Kidney (tissue), 14 donors: Measurements from ENCODE around the gene ALPK1. TPM values are rescaled to one million over a fixed set of nuclear protein-coding genes. Genes with fewer than 3 reads are reported as not detected.

Experiments used
- DNase-seq, 5 donors: peaks; one replicate each; pipeline ENCODE4 v3.0.0-alpha.2; 2013 to 2020
- FAIRE-seq: peaks from 2 replicates; lab custom pipeline; 2012; peaks lifted over from hg19 to GRCh38; lab: Jason Lieb, UNC
- H3K27ac ChIP-seq, 2 donors: one replicate each; pipeline ENCODE4 v1.7.0; 2013; ENCODE audit warnings: low read depth in 2 of 2, low read length in 2 of 2, inconsistent platforms in 1 of 2
- H3K27me3 ChIP-seq: one replicate; pipeline ENCODE4 v1.7.1; 2013; ENCODE audit warnings: low read length, inconsistent platforms; ENCODE audit not compliant: control insufficient read depth, insufficient read depth
- H3K36me3 ChIP-seq, 3 donors: one replicate each; pipeline versions ENCODE4 v1.7.0 to v1.7.1; 2013; ENCODE audit warnings: low read length in 3 of 3, control low read depth in 1 of 3, inconsistent platforms in 1 of 3; ENCODE audit not compliant: insufficient read depth in 3 of 3, control insufficient read depth in 2 of 3
- H3K4me1 ChIP-seq, 3 donors: one replicate each; pipeline versions ENCODE4 v1.7.0 to v1.7.1; 2013; ENCODE audit warnings: low read length in 3 of 3, inconsistent platforms in 1 of 3, low read depth in 1 of 3; ENCODE audit not compliant: control insufficient read depth in 2 of 3, insufficient read depth in 2 of 3
- H3K4me3 ChIP-seq, 3 donors: one replicate each; pipeline versions ENCODE4 v1.7.0 to v1.8.1; 2013; ENCODE audit warnings: low read length in 3 of 3, control low read depth in 1 of 3, inconsistent platforms in 1 of 3
- H3K9ac ChIP-seq, 3 donors: one replicate each; pipeline versions ENCODE4 v1.7.0 to v1.7.1; 2013; ENCODE audit warnings: low read length in 3 of 3, control low read depth in 1 of 3, inconsistent platforms in 1 of 3
- H3K9me3 ChIP-seq, 3 donors: one replicate each; pipeline versions ENCODE4 v1.7.0 to v1.7.1; 2013; ENCODE audit warnings: low read length in 3 of 3, control low read depth in 1 of 3, inconsistent platforms in 1 of 3; ENCODE audit not compliant: control insufficient read depth in 2 of 3, insufficient read depth in 1 of 3
- intact Hi-C: fragments of 100-400 bp; cut with DNase I; formaldehyde crosslinking; loops from one replicate; pipeline ENCODE4 v1.11.1; 2022
- polyA plus RNA-seq: library from polyadenylated mRNA; stranded (reverse); fragments of 350-450 nt; fragmentation: Illumina TruSeq; extraction: RNeasy Lipid Tissue Mini Kit (QIAGEN cat#74804); gene quantifications from one replicate; pipeline ENCODE4 v1.2.3, GENCODE V29; 2014; ENCODE audit warnings: low read depth, low replicate concordance; ENCODE audit not compliant: insufficient read depth
- total RNA-seq: library from RNA; stranded (reverse); fragmentation: NEBNext Ultra II Directional; extraction: Animal tissue kit (Norgen Biotek cat#: 25700); gene quantifications from one replicate; pipeline ENCODE4 v1.2.1, GENCODE V29; 2021
- TF ChIP-seq, protein P1 (sequence below): IDR thresholded peaks from 3 replicates; pipeline ENCODE4 v1.5.1; 2012; ENCODE audit warnings: mild to moderate bottlenecking, moderate library complexity, borderline replicate concordance; ENCODE audit not compliant: insufficient read depth; ENCODE audit errors: extremely low read depth
- donor health status: control.
- donor health status: control.
- donor health status: control.
- donor health status: control.
- donor health status: control.
- donor health status: DM: yes; HTN: yes; CAD: no.
- donor health status: Normal renal cell carcinoma (clear cell type).

Gene ALPK1
- total and polyA plus RNA-seq, 2 donors from 2014 or later, result 5.9 to 33.5 TPM

DNA sequence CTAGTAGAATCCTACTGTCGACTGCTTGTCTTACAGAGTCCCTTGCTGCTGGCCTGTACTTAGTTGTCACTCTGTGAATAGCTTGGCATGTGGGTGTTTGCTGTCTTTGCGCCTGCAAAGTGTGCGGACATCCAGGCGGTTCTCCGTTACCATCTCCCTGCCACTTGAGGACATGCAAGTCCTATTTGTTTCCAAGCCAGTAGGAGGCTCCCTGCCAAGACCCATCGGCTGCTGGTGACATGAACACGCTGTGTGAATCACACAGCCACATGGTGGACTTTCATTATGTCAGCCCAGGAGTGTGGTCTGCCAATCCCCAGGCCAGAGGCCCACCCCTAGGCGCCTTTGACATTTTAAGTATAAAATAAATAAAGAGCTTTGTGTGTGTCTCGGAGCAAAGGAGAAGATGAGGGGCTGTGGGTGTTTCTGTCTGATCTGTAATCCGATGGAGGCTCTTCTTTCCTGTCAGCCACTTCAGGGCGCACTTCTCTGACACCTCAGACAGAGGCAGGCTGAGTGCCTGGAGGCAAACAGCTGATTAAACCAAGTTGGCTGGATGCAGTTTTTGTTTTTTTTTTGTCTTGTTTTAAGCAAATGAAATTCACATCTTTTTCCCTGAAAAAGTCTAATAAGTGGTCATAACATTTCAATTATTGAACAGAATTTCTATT is 51.5 kb downstream of the ALPK1 start:
- H3K36me3 ChIP-seq, result no peaks in the 10 kb centered on the region
- peak; percentile 59 to 76 (median 69) for DNase-seq
- H3K4me3 ChIP-seq, result no peak overlapping the region
- H3K27ac ChIP-seq, result no peak overlapping the region
- TF ChIP-seq, protein P1, sequence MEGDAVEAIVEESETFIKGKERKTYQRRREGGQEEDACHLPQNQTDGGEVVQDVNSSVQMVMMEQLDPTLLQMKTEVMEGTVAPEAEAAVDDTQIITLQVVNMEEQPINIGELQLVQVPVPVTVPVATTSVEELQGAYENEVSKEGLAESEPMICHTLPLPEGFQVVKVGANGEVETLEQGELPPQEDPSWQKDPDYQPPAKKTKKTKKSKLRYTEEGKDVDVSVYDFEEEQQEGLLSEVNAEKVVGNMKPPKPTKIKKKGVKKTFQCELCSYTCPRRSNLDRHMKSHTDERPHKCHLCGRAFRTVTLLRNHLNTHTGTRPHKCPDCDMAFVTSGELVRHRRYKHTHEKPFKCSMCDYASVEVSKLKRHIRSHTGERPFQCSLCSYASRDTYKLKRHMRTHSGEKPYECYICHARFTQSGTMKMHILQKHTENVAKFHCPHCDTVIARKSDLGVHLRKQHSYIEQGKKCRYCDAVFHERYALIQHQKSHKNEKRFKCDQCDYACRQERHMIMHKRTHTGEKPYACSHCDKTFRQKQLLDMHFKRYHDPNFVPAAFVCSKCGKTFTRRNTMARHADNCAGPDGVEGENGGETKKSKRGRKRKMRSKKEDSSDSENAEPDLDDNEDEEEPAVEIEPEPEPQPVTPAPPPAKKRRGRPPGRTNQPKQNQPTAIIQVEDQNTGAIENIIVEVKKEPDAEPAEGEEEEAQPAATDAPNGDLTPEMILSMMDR, result peak; percentile 5
- no peaks in the 10 kb centered on the region for H3K9me3 ChIP-seq
- no peak for FAIRE-seq
- no peaks in the 10 kb centered on the region for H3K27me3 ChIP-seq
- H3K4me1 ChIP-seq, result no peaks in the 10 kb centered on the region
- no peak overlapping the region for H3K9ac ChIP-seq
- intact Hi-C loops, result no loop called here

DNA sequence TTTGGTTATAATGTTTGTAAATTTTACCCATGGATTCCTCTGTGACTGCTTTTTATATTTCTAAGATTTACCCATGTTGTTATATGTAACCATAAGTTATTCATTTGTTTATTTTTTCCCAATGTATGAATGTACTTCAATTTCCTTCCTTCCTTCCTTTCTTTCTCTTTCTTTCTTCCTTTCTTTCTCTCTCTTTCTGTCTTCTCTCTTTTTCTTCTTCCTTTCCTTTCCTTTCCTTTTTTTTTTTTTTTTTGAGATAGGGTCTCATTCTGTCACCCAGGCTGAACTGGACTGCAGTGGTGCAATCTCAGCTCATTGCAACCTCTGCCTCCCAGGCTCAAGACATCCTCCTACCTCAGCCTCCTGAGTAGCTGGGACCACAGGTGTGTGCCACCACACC is 55.6 kb downstream of the ALPK1 start:
- no peaks in the 10 kb centered on the region for H3K4me1 ChIP-seq
- H3K9me3 ChIP-seq, result no peaks in the 10 kb centered on the region
- H3K9ac ChIP-seq, result no peak overlapping the region
- DNase-seq (no peak), FAIRE-seq (no peak)
- no peak overlapping the region for H3K27ac ChIP-seq
- H3K36me3 ChIP-seq, result peaks cover 0 to 2% (median 0%) of the 10 kb centered on the region in 3 donors
- no peak overlapping the region for H3K4me3 ChIP-seq
- intact Hi-C loops, result no loop called here
- H3K27me3 ChIP-seq, result no peaks in the 10 kb centered on the region
- TF ChIP-seq, protein P1, result no peak

DNA sequence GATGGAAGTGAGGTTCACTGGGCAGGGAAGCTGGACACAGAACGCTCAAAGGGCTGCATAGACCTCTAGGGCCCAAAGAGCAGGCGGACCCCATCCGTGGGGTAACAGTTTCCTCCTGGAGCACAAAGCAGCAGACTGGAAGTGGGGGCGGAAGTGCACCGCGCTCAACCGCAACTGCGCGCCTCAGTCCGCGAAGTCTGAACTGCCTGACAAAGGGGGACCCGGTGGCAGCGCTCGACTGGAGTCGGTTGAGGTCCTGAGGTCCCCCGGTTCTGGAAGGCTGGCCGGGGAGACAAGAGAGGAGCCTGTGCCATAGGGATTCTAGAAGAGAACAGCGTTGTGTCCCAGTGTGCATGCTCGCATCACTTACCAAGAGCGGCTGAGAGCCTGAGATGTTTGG is 58.5 kb downstream of the ALPK1 start:
- Histone ChIP-seq H3K4me3 (no peak overlapping the region), H3K4me1 (no peaks in the 10 kb centered on the region), H3K9ac (no peak overlapping the region), H3K27ac (no peak overlapping the region), H3K36me3 (peaks cover 0 to 2% (median 0%) of the 10 kb centered on the region in 3 donors), H3K27me3 (no peaks in the 10 kb centered on the region), H3K9me3 (no peaks in the 10 kb centered on the region)
- no peak for FAIRE-seq
- intact Hi-C loops, result no loop called here
- TF ChIP-seq, protein P1, result no peak
- DNase-seq, result no peak
